ENCODE measurements around the gene DENND4B. TPM values are rescaled to one million over a fixed set of nuclear protein-coding genes. Genes with fewer than 3 reads are reported as not detected.

DENND4B gene
- total RNA-seq (2022; extraction: Qiagen RNA extraction), result 17.7 to 37.6 TPM (median 30.9 TPM) in 5 replicates

DNA sequence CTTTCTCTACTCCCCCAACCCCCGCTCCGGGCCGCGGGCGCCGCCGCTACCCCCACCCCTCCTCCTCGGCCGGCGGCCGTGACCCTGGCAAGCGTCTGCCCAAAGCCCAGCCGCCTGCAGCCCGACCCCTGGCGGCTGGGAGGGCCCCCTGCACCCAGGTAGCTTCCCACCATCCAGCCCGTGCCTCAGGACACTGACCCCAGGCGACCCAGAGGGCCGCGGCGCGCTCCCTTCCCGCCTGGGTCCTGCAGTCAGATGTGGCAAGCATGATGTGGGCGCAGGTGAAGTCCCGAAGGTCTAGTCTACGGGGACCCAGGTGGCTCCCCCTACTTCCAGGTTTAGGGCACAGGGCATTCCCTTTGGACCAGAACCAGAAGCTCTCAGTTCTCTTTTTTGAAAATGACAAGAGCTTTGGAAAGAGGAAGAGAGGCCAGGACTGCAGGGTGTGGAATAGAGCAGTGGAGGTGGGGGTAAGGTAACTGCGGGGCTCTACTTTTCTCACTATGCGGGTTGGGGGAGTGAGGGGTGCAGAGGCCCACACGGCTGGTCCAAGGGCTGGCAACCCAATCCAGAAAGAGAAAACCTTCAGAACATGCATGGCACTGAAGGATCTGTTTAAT, at the start of gene DENND4B:
Gene DENND4B, minus strand, starts transcription at position 97 of the 620 bp plus-strand sequence. CDS start 2,344 bp downstream, outside the sequence.

DNA sequence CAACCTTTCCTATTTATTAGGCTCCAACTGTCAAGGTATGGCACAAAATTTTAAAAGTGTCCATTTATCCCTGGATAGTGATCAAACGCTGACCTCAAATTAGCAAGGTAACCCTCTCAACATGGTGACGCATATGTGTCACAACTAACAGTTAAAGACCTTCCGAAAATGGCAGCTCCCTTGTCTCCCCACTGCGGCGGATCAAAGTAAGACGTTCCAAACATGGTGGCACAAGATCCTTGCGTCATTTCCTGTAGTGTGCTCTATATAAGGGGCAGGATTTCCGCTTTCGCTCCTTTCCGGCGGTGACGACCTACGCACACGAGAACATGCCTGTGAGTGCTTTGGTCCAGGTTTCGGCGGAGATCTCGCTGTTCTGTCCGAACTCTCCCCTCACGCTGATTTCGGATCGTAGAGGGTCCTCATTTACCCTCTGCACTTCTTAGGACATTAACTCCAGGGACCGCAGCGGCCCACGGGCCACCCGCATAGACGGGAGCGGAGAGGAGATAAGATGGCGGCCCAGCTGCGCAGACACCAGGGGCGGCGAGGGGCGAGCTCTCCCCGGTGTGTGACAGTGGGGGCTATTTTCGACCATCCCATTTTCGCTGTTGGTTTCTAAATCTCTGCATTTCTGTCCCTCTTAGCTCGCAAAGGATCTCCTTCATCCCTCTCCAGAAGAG, 44.1 kb upstream of the DENND4B start, which contains the start of gene RPS27:
Gene RPS27, plus strand, starts transcription at position 295 of the 683 bp plus-strand sequence. Its CDS starts 35 bp downstream, at position 330.

DNA sequence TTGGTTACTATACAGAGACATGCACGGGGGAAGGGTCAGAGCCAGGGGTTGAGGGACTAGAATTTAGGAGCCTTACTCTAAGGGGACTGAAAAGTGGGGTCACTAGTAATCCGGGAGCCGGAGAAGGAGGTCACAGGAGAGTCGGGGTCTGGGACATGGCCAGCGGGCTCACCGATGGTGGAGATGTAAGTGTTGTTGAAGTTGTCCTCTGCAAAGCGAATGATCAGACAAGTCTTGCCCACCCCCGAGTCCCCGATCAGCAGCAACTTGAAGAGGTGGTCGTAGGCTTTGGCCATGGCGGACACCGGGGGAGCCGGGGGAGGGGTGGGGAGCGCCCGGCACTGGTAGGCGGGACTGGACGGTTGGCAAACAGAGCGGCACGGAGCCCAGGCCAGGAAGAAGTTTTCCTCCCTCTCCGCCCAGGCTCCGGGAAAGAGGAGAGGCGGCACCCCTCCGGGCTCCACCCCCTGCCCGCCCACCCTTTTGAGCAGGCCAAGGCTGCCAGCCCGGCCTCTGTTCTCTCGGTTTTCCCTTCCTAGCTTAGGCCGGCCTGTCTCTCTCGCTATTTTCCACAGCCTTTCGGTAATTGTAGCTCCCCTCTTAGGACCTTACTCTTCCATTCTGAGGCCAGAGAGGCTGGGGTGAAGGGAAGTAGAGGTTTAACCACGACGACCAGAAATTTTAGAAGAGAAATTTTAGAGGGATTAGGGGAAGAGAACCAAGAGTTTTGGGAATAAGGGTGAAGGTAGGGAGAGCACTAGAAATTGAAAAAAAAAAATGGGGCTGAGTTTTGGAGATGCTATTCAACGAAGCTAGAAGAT, 39.6 kb upstream of the DENND4B start, which contains the start of gene RAB13:
Gene RAB13, minus strand, starts transcription at position 399 of the 821 bp plus-strand sequence. Its CDS starts 103 bp downstream, at position 296.

DNA sequence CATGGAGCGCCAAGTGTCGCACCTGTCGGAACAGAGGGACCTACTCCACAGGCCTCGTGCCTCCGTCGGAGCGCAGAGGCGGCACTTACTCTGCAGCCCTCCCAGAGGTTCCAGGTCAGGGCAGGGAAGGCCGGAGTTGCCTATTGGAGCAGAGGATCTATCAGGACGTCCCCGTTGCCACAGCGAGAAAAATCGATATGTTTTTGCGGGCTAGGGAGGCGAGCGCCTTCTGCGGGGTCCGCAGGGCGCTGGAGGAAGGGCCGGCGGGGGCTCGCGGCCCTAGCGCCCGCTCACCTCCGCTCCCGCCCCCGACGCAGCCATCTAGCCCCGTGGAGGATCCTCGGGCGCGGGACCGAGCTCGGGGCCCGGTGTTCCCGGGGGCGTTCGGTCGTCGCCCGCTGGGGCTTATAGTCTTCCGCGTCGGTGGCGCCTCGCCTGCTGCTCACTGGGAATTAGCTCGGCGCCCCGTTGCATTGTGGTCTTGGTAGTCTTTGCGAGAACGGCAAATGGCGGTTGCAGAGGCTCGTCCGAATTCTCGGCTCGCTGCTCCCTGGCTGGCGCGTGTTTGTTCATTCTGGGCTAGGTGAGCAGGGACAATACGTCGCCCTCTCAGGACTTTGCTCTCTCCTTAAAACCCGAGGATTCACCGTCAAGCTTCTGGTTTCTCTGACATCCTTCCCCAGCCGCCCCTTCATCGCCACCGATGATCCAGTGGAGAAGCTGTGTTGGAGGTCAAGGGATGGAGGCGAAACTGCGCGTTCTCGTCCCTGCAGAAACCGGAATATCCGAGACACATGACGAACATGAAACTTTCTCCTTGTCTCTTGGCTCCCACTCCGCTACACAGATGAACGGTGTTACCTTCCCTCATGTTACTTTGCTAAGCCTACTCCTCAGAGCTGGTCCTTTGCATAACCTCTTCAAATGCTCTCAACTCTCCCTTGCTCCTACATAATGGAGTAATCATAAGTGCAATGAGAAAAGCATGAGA, 31.0 kb upstream of the DENND4B start, which contains the start of gene JTB:
Gene JTB, minus strand, starts transcription at position 425 of the 991 bp plus-strand sequence. Its CDS starts 422 bp downstream, at position 3.

GRCh38 chr1:153967107-153967999, 20.8 kb upstream of the DENND4B start, which contains the start of gene CREB3L4:
CREB3L4 (plus strand) TSS chr1:153967902; CDS start chr1:153968526, 624 bp downstream.

GRCh38 chr1:153963030-153963849, 16.7 kb upstream of the DENND4B start, which contains the start of gene SLC39A1:
SLC39A1 (minus strand) TSS chr1:153963537; CDS start chr1:153962715, 822 bp downstream.

DNA sequence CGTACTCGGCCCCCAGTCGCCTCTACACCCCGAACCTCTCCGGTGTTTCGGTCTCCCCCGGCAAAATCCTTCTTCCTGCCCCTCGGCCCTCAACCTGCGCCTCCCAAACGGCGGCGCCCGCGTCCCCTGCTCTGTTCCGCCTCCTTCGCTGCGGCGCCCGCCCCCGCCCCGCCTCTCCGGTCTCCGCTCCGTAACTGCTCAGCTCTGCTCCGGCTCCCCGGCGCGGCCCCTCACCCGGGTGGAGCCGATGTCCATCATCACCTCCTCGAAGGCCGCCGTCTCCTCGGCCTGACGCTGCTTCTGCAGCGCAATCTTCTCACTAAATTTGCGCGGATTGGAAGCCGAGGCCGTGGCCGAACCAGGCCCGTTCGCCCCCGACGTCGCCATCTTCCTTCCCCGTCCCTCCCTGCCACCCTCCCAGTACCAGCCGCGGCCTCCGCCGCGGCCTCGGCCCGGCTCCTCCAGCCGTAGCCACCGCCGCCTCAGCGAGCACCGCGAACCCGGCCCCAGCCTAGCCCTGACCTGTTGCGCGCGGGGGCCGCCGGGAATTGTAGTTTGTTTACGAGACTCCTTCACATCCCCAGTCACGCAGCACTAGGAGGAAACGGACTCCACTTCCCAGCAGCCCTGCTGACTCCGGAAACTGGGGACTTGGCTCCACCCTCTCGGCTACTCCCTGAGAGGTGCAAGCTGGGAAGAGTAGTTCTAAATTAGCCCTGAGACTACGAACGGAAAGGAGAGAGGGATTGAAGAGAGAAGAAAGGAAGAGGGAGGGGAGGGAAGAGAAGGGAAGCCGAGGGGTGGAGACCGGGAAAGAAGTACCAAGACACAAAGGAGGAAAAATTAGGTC, 11.8 kb upstream of the DENND4B start, which contains the start of gene CRTC2:
Gene CRTC2, minus strand, starts transcription at position 502 of the 850 bp plus-strand sequence. Its CDS starts 115 bp downstream, at position 387.

GRCh38 chr1:153922972-153923925, 23.3 kb downstream of the DENND4B start, which contains the start of gene GATAD2B:
GATAD2B (minus strand) TSS chr1:153922972; CDS start chr1:153828347, 94,625 bp downstream.

Other genes starting within 250 kb of the DENND4B start
- gene INTS3, start 218.7 kb downstream of the DENND4B start, total RNA-seq (2022; extraction: Qiagen RNA extraction), result 14.7 to 23.4 TPM (median 23.0 TPM) in 5 replicates
- gene SLC27A3, start 171.3 kb downstream of the DENND4B start, total RNA-seq (2022; extraction: Qiagen RNA extraction), result 1.1 to 2.0 TPM (median 1.5 TPM) in 5 replicates
- 9.4 to 15.3 TPM (median 13.0 TPM) in 5 replicates for gene GATAD2B, start 23.7 kb downstream of the DENND4B start, total RNA-seq (2022; extraction: Qiagen RNA extraction)
- gene CRTC2, start 11.9 kb upstream of the DENND4B start, total RNA-seq (2022; extraction: Qiagen RNA extraction), result 28.6 to 41.0 TPM (median 38.1 TPM) in 5 replicates
- gene SLC39A1, start 16.8 kb upstream of the DENND4B start, total RNA-seq (2022; extraction: Qiagen RNA extraction), result 151 to 158 TPM (median 154 TPM) in 5 replicates
- gene CREB3L4, start 21.2 kb upstream of the DENND4B start, total RNA-seq (2022; extraction: Qiagen RNA extraction), result 7.8 to 9.0 TPM (median 8.5 TPM) in 5 replicates
- 106 to 145 TPM (median 124 TPM) in 5 replicates for gene JTB, start 31.0 kb upstream of the DENND4B start, total RNA-seq (2022; extraction: Qiagen RNA extraction)
- gene RAB13, start 39.6 kb upstream of the DENND4B start, total RNA-seq (2022; extraction: Qiagen RNA extraction), result 134 to 167 TPM (median 137 TPM) in 5 replicates
- 4,020 to 8,257 TPM (median 4,087 TPM) in 5 replicates for gene RPS27, start 44.0 kb upstream of the DENND4B start, total RNA-seq (2022; extraction: Qiagen RNA extraction)
- gene NUP210L, start 208.4 kb upstream of the DENND4B start, total RNA-seq (2022; extraction: Qiagen RNA extraction), result 0.02 to 0.06 TPM in 2 of 5 replicates, not detected in the others
- gene TPM3, start 245.4 kb upstream of the DENND4B start, total RNA-seq (2022; extraction: Qiagen RNA extraction), result 480 to 593 TPM (median 541 TPM) in 5 replicates

All from A549 treated with dexamethasone at 1 μM for 4 hours (cell line).